GM23338 (cell line): ENCODE results near the gene KIFC1. TPM values are rescaled to one million over a fixed set of nuclear protein-coding genes. Genes with fewer than 3 reads are reported as not detected.

Source experiments
- ATAC-seq: fragments of 200-7000 bp; cut with Tn5 transposase; 3 replicates; pipeline ENCODE4 v1.9.1; 2020
- DNase-seq: peaks from one replicate; pipeline ENCODE4 v3.0.0-alpha.2; 2015; ENCODE audit warnings: low spot score
- H2AFZ ChIP-seq: fragments of 200-600 bp; sonication (generic); 2 replicates; pipeline ENCODE4 v1.8.0; 2016; ENCODE audit warnings: antibody characterized with exemption, mild to moderate bottlenecking, moderate library complexity
- H3F3A ChIP-seq: fragments of 200-600 bp; sonication (generic); replicated peaks from 2 replicates; pipeline ENCODE4 v1.8.0; 2017; ENCODE audit warnings: antibody characterized with exemption, mixed run types, low read depth
- H3K27ac ChIP-seq: fragments of 200-600 bp; sonication (generic); 2 replicates; pipeline ENCODE4 v1.6.1; 2016; ENCODE audit warnings: low read depth
- H3K27me3 ChIP-seq: fragments of 200-600 bp; sonication (generic); 2 replicates; pipeline ENCODE4 v1.8.0; 2016; ENCODE audit warnings: mild to moderate bottlenecking, mixed run types, moderate library complexity; ENCODE audit not compliant: insufficient read depth
- H3K36me3 ChIP-seq: fragments of 200-600 bp; sonication (generic); 2 replicates; pipeline ENCODE4 v1.8.0; 2016; ENCODE audit warnings: mild to moderate bottlenecking; ENCODE audit not compliant: insufficient read depth
- H3K4me1 ChIP-seq: fragments of 200-600 bp; sonication (generic); 2 replicates; pipeline ENCODE4 v1.8.0; 2016; ENCODE audit warnings: mild to moderate bottlenecking, moderate library complexity; ENCODE audit not compliant: insufficient read depth
- H3K4me2 ChIP-seq: fragments of 200-600 bp; sonication (generic); 2 replicates; pipeline ENCODE4 v1.7.1; 2017; ENCODE audit warnings: mixed run types
- H3K4me3 ChIP-seq: fragments of 200-600 bp; sonication (generic); 2 replicates; pipeline ENCODE4 v1.6.1; 2016; ENCODE audit warnings: mixed run types
- H3K79me2 ChIP-seq: fragments of 200-600 bp; sonication (generic); replicated peaks from 2 replicates; pipeline ENCODE4 v1.8.0; 2017; ENCODE audit warnings: mild to moderate bottlenecking; ENCODE audit not compliant: insufficient read depth
- H3K9me2 ChIP-seq: fragments of 200-600 bp; sonication (generic); 2 replicates; pipeline ENCODE4 v1.8.0; 2017; ENCODE audit not compliant: insufficient read depth
- H4K20me1 ChIP-seq: fragments of 200-600 bp; sonication (generic); replicated peaks from 2 replicates; pipeline ENCODE4 v1.8.0; 2017; ENCODE audit warnings: mild to moderate bottlenecking; ENCODE audit not compliant: insufficient read depth
- H3K27ac Mint-ChIP-seq: 2 replicates; pipeline ENCODE4 v1.8.0; 2020; ENCODE audit warnings: inconsistent platforms, mild to moderate bottlenecking, moderate library complexity, mixed read lengths
- H3K27me3 Mint-ChIP-seq: 3 replicates; pipeline ENCODE4 v1.8.0; 2022; ENCODE audit warnings: low read depth, mild to moderate bottlenecking, moderate library complexity, mixed read lengths, inconsistent platforms; ENCODE audit not compliant: insufficient read depth, poor library complexity
- H3K36me3 Mint-ChIP-seq: 3 replicates; pipeline ENCODE4 v1.8.0; 2021; ENCODE audit warnings: low read depth, mild to moderate bottlenecking, inconsistent platforms, moderate library complexity, mixed read lengths
- H3K4me1 Mint-ChIP-seq: 3 replicates; pipeline ENCODE4 v1.8.0; 2020; ENCODE audit warnings: mild to moderate bottlenecking, inconsistent platforms, mixed read lengths
- H3K4me3 Mint-ChIP-seq: 3 replicates; pipeline ENCODE4 v1.8.0; 2021; ENCODE audit warnings: moderate library complexity, mild to moderate bottlenecking, inconsistent platforms, mixed read lengths
- H3K9me3 Mint-ChIP-seq: 3 replicates; pipeline ENCODE4 v1.8.0; 2020; ENCODE audit warnings: moderate library complexity, mild to moderate bottlenecking, inconsistent platforms, mixed read lengths
- EZH2phosphoT487 ChIP-seq: fragments of 200-600 bp; sonication (generic); IDR thresholded peaks from one replicate; pipeline ENCODE4 v1.8.1; 2018; ENCODE audit warnings: antibody characterized with exemption; ENCODE audit not compliant: unreplicated experiment
- POLR2AphosphoS5 ChIP-seq: IDR thresholded peaks from 2 replicates; pipeline ENCODE4 v1.6.1; 2016; ENCODE audit warnings: antibody characterized with exemption, low read depth
- ZNF331 ChIP-seq: fragments of 250-450 bp; sonication (Bioruptor Pico); IDR thresholded peaks from 2 replicates; pipeline ENCODE4 v1.5.0; 2020; ENCODE audit warnings: low read depth, mild to moderate bottlenecking, moderate library complexity
- polyA plus RNA-seq: library from polyadenylated mRNA; unstranded; fragments of >200 nt; fragmentation: Nextera tagmentation; extraction: Ambion mirVana; gene quantifications from 2 replicates; pipeline ENCODE4 v1.2.1, GENCODE V29; 2016
- total RNA-seq: library from RNA; depleted of rRNA; stranded (reverse); fragments of >200 nt; shearing (Covaris generic); gene quantifications from 2 replicates; pipeline ENCODE4 v1.2.3, GENCODE V29; 2014
- TF ChIP-seq, protein P1 (sequence below): IDR thresholded peaks from 2 replicates; pipeline ENCODE4 v1.6.1; 2016; ENCODE audit warnings: antibody characterized with exemption
- TF ChIP-seq, protein P2 (sequence below): fragments of 250-450 bp; sonication (Bioruptor Pico); IDR thresholded peaks from 2 replicates; pipeline ENCODE4 v1.5.0; 2020; ENCODE audit warnings: mild to moderate bottlenecking, moderate library complexity

KIFC1 gene
- total and polyA plus RNA-seq, 2 experiments from 2014 or later, result 10.3 to 61.7 TPM

DNA sequence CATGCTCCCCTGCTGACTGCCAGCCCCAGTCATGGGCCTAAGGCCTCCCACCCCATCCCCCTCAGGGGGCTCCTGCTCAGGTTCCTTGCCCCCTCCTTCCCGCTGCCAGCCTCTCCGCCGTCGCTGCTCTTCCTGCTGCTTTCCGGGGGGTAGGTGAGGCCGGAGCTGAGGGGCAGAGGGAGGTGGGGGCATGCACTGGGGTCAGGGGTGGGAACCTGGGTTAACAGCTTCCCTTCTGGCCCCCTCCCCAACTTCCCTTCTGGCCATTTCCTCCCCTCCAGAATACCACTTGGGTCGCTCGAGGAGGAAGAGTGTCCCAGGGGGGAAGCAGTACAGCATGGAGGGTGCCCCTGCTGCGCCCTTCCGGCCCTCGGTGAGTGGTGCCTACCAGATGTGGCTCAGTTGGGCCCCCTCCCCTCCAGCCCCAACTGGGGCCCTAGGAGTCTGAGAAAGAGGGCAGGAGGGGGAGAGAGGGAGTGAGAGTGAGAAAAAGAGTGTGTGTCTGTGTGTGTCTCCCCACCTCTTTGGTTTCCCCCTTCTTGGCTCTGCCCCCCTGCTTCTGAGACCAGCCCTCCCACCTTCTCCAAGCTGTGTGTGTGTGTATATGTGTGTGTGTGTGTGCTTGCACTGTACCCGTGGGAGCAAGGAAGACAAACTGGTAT, 40.4 kb downstream of the KIFC1 start:
- Histone ChIP-seq H3K4me2 (peak overlapping the region; percentile 90), H3K79me2 (peaks cover 71% of the 10 kb centered on the region), H3K36me3 (peaks cover 22% of the 10 kb centered on the region), H3K27ac (peak overlapping the region; percentile 100), H3K27me3 (no peaks in the 10 kb centered on the region), H4K20me1 (no peaks in the 10 kb centered on the region; the same call in 1 of the 2 replicates), H3F3A (peaks cover 23% of the 10 kb centered on the region; the same call in 1 of the 2 replicates), H3K4me1 (peaks cover 58% of the 10 kb centered on the region), H3K4me3 (peak overlapping the region; percentile 64), H3K9me2 (no peaks in the 10 kb centered on the region), H2AFZ (no peak overlapping the region)
- no peak for TF ChIP-seq EZH2phosphoT487
- TF ChIP-seq, protein P1, sequence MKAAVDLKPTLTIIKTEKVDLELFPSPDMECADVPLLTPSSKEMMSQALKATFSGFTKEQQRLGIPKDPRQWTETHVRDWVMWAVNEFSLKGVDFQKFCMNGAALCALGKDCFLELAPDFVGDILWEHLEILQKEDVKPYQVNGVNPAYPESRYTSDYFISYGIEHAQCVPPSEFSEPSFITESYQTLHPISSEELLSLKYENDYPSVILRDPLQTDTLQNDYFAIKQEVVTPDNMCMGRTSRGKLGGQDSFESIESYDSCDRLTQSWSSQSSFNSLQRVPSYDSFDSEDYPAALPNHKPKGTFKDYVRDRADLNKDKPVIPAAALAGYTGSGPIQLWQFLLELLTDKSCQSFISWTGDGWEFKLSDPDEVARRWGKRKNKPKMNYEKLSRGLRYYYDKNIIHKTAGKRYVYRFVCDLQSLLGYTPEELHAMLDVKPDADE, result peak; percentile 47; the same call in 1 of the 2 replicates
- TF ChIP-seq ZNF331 (CRISPR knock-in tag), result no peak
- 0 out of 2 replicates have a peak, but pooled peaks have one; percentile 17 for TF ChIP-seq POLR2AphosphoS5
- TF ChIP-seq, protein P2, sequence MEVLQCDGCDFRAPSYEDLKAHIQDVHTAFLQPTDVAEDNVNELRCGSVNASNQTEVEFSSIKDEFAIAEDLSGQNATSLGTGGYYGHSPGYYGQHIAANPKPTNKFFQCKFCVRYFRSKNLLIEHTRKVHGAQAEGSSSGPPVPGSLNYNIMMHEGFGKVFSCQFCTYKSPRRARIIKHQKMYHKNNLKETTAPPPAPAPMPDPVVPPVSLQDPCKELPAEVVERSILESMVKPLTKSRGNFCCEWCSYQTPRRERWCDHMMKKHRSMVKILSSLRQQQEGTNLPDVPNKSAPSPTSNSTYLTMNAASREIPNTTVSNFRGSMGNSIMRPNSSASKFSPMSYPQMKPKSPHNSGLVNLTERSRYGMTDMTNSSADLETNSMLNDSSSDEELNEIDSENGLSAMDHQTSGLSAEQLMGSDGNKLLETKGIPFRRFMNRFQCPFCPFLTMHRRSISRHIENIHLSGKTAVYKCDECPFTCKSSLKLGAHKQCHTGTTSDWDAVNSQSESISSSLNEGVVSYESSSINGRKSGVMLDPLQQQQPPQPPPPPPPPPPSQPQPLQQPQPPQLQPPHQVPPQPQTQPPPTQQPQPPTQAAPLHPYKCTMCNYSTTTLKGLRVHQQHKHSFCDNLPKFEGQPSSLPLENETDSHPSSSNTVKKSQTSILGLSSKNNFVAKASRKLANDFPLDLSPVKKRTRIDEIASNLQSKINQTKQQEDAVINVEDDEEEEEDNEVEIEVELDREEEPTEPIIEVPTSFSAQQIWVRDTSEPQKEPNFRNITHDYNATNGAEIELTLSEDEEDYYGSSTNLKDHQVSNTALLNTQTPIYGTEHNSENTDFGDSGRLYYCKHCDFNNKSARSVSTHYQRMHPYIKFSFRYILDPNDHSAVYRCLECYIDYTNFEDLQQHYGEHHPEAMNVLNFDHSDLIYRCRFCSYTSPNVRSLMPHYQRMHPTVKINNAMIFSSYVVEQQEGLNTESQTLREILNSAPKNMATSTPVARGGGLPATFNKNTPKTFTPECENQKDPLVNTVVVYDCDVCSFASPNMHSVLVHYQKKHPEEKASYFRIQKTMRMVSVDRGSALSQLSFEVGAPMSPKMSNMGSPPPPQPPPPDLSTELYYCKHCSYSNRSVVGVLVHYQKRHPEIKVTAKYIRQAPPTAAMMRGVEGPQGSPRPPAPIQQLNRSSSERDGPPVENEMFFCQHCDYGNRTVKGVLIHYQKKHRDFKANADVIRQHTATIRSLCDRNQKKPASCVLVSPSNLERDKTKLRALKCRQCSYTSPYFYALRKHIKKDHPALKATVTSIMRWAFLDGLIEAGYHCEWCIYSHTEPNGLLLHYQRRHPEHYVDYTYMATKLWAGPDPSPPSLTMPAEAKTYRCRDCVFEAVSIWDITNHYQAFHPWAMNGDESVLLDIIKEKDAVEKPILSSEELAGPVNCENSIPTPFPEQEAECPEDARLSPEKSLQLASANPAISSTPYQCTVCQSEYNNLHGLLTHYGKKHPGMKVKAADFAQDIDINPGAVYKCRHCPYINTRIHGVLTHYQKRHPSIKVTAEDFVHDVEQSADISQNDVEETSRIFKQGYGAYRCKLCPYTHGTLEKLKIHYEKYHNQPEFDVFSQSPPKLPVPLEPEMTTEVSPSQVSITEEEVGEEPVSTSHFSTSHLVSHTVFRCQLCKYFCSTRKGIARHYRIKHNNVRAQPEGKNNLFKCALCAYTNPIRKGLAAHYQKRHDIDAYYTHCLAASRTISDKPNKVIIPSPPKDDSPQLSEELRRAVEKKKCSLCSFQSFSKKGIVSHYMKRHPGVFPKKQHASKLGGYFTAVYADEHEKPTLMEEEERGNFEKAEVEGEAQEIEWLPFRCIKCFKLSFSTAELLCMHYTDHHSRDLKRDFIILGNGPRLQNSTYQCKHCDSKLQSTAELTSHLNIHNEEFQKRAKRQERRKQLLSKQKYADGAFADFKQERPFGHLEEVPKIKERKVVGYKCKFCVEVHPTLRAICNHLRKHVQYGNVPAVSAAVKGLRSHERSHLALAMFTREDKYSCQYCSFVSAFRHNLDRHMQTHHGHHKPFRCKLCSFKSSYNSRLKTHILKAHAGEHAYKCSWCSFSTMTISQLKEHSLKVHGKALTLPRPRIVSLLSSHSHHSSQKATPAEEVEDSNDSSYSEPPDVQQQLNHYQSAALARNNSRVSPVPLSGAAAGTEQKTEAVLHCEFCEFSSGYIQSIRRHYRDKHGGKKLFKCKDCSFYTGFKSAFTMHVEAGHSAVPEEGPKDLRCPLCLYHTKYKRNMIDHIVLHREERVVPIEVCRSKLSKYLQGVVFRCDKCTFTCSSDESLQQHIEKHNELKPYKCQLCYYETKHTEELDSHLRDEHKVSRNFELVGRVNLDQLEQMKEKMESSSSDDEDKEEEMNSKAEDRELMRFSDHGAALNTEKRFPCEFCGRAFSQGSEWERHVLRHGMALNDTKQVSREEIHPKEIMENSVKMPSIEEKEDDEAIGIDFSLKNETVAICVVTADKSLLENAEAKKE (CRISPR knock-in tag), result no peak
- H3K27me3 Mint-ChIP-seq, result peaks cover 28% of the 10 kb centered on the region
- peak overlapping the region; percentile 80 for H3K4me3 Mint-ChIP-seq
- H3K9me3 Mint-ChIP-seq, result no peaks in the 10 kb centered on the region
- H3K27ac Mint-ChIP-seq, result peak overlapping the region; percentile 90
- ATAC-seq (peak; percentile 17), DNase-seq (peak; percentile 66)
- H3K4me1 Mint-ChIP-seq, result peaks cover 59% of the 10 kb centered on the region
- peaks cover 47% of the 10 kb centered on the region for H3K36me3 Mint-ChIP-seq
